OCI-LY3 (cell line): ENCODE results near the gene TMEM269.

Experiments used
- CTCF ChIP-seq: fragments of 200-600, 300-600 bp; sonication (generic); IDR thresholded peaks from 2 replicates; pipeline ENCODE4 v1.5.1; 2014; ENCODE audit warnings: antibody characterized with exemption, low read length, low read depth
- EZH2phosphoT487 ChIP-seq: fragments of 200-600 bp; shearing (Covaris generic); IDR thresholded peaks from 2 replicates; pipeline ENCODE4 v1.6.1; 2018; ENCODE audit warnings: antibody characterized with exemption, mixed run types, low read depth

DNA sequence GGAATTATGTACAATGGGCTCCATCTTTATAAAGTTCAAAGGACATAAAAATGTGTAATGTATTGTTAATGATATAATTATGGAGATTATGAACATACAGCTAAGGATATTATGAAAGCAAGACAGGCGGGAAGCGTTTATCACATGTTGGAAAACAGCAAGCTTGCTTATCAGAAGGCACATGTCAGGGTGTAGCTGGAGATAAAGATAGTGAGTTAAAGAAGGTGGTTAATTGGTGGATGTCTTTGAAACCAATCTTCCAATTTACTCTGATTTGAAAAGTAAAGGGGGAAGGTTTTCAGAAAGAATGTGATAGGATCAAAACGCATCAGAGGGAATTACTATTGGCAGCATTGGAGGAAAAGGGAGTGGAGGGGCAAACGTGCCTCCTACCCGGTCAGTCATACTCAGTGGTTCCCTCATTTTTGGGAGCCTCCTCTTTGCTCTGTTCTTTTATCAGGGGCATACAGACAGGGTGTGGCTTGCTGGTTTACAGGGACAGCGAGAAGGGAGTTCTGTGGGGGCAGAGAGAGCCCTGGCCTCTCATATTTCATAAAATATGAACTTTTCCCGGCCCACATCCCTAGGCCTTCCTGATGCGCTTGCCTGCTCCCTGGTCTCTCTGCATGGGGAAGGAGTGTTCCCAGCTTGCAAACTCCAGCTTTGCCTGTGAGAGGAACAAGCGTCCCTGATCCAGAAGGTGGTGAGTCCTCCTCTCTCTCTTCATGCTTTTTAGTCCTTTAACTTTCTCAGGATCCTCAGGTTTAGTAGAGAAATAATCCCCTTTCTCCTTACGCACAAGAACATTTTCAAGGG lies 40.5 kb downstream of the TMEM269 start:
- TF ChIP-seq CTCF = no peak
- TF ChIP-seq EZH2phosphoT487 = no peak
